Measurements from ENCODE around the gene FYB1.

DNA sequence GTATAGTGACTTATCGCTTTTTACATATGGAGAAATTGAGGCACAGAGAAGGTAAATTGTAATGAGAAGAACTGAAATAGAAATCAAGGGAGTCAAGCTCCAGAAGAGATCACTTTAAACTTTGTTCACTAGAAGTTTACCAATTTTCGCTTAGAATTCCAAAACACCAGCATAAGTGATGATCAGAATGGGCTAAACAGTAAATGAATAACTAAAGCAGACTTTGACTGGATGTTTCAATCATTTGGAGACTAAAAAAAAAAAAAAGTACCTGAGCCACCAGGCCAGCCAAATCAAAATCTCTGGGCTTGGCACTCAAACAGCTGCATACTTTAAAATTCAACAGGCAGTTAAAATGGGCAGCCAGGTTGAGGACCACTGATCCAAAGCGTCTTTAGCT is 38.2 kb upstream of the FYB1 start:
- TF ChIP-seq, protein P1, sequence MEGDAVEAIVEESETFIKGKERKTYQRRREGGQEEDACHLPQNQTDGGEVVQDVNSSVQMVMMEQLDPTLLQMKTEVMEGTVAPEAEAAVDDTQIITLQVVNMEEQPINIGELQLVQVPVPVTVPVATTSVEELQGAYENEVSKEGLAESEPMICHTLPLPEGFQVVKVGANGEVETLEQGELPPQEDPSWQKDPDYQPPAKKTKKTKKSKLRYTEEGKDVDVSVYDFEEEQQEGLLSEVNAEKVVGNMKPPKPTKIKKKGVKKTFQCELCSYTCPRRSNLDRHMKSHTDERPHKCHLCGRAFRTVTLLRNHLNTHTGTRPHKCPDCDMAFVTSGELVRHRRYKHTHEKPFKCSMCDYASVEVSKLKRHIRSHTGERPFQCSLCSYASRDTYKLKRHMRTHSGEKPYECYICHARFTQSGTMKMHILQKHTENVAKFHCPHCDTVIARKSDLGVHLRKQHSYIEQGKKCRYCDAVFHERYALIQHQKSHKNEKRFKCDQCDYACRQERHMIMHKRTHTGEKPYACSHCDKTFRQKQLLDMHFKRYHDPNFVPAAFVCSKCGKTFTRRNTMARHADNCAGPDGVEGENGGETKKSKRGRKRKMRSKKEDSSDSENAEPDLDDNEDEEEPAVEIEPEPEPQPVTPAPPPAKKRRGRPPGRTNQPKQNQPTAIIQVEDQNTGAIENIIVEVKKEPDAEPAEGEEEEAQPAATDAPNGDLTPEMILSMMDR (IDR thresholded peaks at IDR 0.05), result no peak
- TF ChIP-seq, protein P2, sequence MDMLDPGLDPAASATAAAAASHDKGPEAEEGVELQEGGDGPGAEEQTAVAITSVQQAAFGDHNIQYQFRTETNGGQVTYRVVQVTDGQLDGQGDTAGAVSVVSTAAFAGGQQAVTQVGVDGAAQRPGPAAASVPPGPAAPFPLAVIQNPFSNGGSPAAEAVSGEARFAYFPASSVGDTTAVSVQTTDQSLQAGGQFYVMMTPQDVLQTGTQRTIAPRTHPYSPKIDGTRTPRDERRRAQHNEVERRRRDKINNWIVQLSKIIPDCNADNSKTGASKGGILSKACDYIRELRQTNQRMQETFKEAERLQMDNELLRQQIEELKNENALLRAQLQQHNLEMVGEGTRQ (CRISPR knock-in tag; IDR thresholded peaks at IDR 0.05), result no peak
- no peak for TF ChIP-seq E2F1 (CRISPR knock-in tag; IDR thresholded peaks at IDR 0.05)

All from WTC11 (cell line).